DOHH2 (cell line): ENCODE data around the gene MON2.

ENCODE experiments used
- H3F3A ChIP-seq: fragments of 200-600 bp; sonication (generic), shearing (Covaris generic); 2 replicates; pipeline ENCODE4 v1.6.0; 2016; ENCODE audit warnings: antibody characterized with exemption, mild to moderate bottlenecking; ENCODE audit not compliant: control insufficient read depth, insufficient read depth
- H3K27ac ChIP-seq: fragments of 200-600 bp; sonication (generic); 2 replicates; pipeline ENCODE4 v1.5.1; 2014; ENCODE audit warnings: low read depth, mild to moderate bottlenecking, low read length, moderate library complexity
- H3K27me3 ChIP-seq: fragments of 200-600 bp; sonication (generic); 2 replicates; pipeline ENCODE4 v1.6.1; 2014; ENCODE audit warnings: mild to moderate bottlenecking, low read length, mixed read lengths; ENCODE audit not compliant: control insufficient read depth
- H3K36me3 ChIP-seq: fragments of 200-600 bp; sonication (generic); 2 replicates; pipeline ENCODE4 v1.6.1; 2014; ENCODE audit warnings: mild to moderate bottlenecking, low read length, moderate library complexity, mixed read lengths; ENCODE audit not compliant: control insufficient read depth
- H3K4me1 ChIP-seq: fragments of 200-600 bp; sonication (generic); 2 replicates; pipeline ENCODE4 v1.6.1; 2014; ENCODE audit warnings: mild to moderate bottlenecking, low read length, mixed read lengths; ENCODE audit not compliant: control insufficient read depth
- H3K4me2 ChIP-seq: fragments of 200-600 bp; sonication (generic); 2 replicates; pipeline ENCODE4 v1.6.0; 2014; ENCODE audit warnings: mild to moderate bottlenecking, low read length, moderate library complexity
- H3K4me3 ChIP-seq: fragments of 200-600 bp; sonication (generic); 2 replicates; pipeline ENCODE4 v1.5.1; 2014; ENCODE audit warnings: mild to moderate bottlenecking, low read length, mixed read lengths
- H3K79me2 ChIP-seq: fragments of 200-600 bp; sonication (generic); 2 replicates; pipeline ENCODE4 v1.6.1; 2014; ENCODE audit warnings: mild to moderate bottlenecking, low read length, mixed read lengths; ENCODE audit not compliant: control insufficient read depth
- H3K9me2 ChIP-seq: fragments of 200-600 bp; sonication (generic); replicated peaks from 2 replicates; pipeline ENCODE4 v1.6.1; 2014; ENCODE audit warnings: mild to moderate bottlenecking, low read length, mixed read lengths; ENCODE audit not compliant: control insufficient read depth
- H3K9me3 ChIP-seq: fragments of 200-600 bp; sonication (generic); 2 replicates; pipeline ENCODE4 v1.6.1; 2014; ENCODE audit warnings: antibody characterized with exemption, low read length, mixed read lengths; ENCODE audit not compliant: control insufficient read depth, insufficient read depth
- H4K20me1 ChIP-seq: fragments of 200-600 bp; sonication (generic); 2 replicates; pipeline ENCODE4 v1.6.0; 2014; ENCODE audit warnings: low read depth, mild to moderate bottlenecking, antibody characterized with exemption, low read length, moderate library complexity; ENCODE audit not compliant: control insufficient read depth, insufficient read depth
- CTCF ChIP-seq: fragments of 200-600 bp; sonication (generic); IDR thresholded peaks from one replicate; pipeline ENCODE4 v1.5.1; 2014; ENCODE audit warnings: antibody characterized with exemption, mild to moderate bottlenecking, low read depth, low read length; ENCODE audit not compliant: poor library complexity, severe bottlenecking
- EZH2phosphoT487 ChIP-seq: fragments of 200-600 bp; sonication (generic); IDR thresholded peaks from 2 replicates; pipeline ENCODE4 v1.6.1; 2017; ENCODE audit warnings: borderline replicate concordance, mild to moderate bottlenecking, antibody characterized with exemption, low read length, moderate library complexity, mixed read lengths

MON2 gene

GRCh38 chr12:62517887-62518286 is 51.3 kb downstream of the MON2 start:
- no peak overlapping the region for H3K4me2 ChIP-seq
- TF ChIP-seq EZH2phosphoT487: no peak
- TF ChIP-seq CTCF: no peak
- no peaks in the 10 kb centered on the region for H3K79me2 ChIP-seq
- H3K27ac ChIP-seq: no peak overlapping the region
- H3K9me3 ChIP-seq: 0 out of 2 replicates have a peak, but pooled peaks cover 2% of the 10 kb centered on the region
- no peaks in the 10 kb centered on the region for H3K4me1 ChIP-seq
- no peaks in the 10 kb centered on the region for H3F3A ChIP-seq
- H3K36me3 ChIP-seq: peaks cover 18% of the 10 kb centered on the region
- no peaks in the 10 kb centered on the region for H3K9me2 ChIP-seq
- no peaks in the 10 kb centered on the region for H3K27me3 ChIP-seq
- H4K20me1 ChIP-seq: no peaks in the 10 kb centered on the region
- H3K4me3 ChIP-seq: no peak overlapping the region

GRCh38 chr12:62519043-62519442 is 52.4 kb downstream of the MON2 start:
- H3K9me2 ChIP-seq: no peaks in the 10 kb centered on the region
- no peaks in the 10 kb centered on the region for H3K9me3 ChIP-seq
- no peaks in the 10 kb centered on the region for H3K79me2 ChIP-seq
- no peaks in the 10 kb centered on the region for H3K27me3 ChIP-seq
- TF ChIP-seq EZH2phosphoT487 (no peak), CTCF (no peak)
- H3K36me3 ChIP-seq: peaks cover 16% of the 10 kb centered on the region
- no peak overlapping the region for H3K4me2 ChIP-seq
- no peak overlapping the region for H3K4me3 ChIP-seq
- no peaks in the 10 kb centered on the region for H4K20me1 ChIP-seq
- no peaks in the 10 kb centered on the region for H3K4me1 ChIP-seq
- no peaks in the 10 kb centered on the region for H3F3A ChIP-seq
- H3K27ac ChIP-seq: no peak overlapping the region

GRCh38 chr12:62520361-62520760 is 53.7 kb downstream of the MON2 start:
- no peak overlapping the region for H3K4me2 ChIP-seq
- no peaks in the 10 kb centered on the region for H3F3A ChIP-seq
- H3K4me1 ChIP-seq: no peaks in the 10 kb centered on the region
- H3K9me2 ChIP-seq: no peaks in the 10 kb centered on the region
- H3K27me3 ChIP-seq: no peaks in the 10 kb centered on the region
- peaks cover 20% of the 10 kb centered on the region for H3K36me3 ChIP-seq
- no peak for TF ChIP-seq CTCF
- TF ChIP-seq EZH2phosphoT487: no peak
- no peaks in the 10 kb centered on the region for H4K20me1 ChIP-seq
- H3K9me3 ChIP-seq: no peaks in the 10 kb centered on the region
- no peaks in the 10 kb centered on the region for H3K79me2 ChIP-seq
- no peak overlapping the region for H3K4me3 ChIP-seq
- H3K27ac ChIP-seq: no peak overlapping the region

- TF ChIP-seq EZH2phosphoT487 (no peak), CTCF (no peak)
- no peaks in the 10 kb centered on the region for H3K9me3 ChIP-seq
- H3K36me3 ChIP-seq: peaks cover 22% of the 10 kb centered on the region
- no peaks in the 10 kb centered on the region for H4K20me1 ChIP-seq
- H3K27me3 ChIP-seq: no peaks in the 10 kb centered on the region
- H3K4me2 ChIP-seq: no peak overlapping the region
- H3K79me2 ChIP-seq: no peaks in the 10 kb centered on the region
- no peak overlapping the region for H3K4me3 ChIP-seq
- H3K27ac ChIP-seq: no peak overlapping the region
- no peaks in the 10 kb centered on the region for H3K9me2 ChIP-seq
- H3K4me1 ChIP-seq: no peaks in the 10 kb centered on the region
- H3F3A ChIP-seq: no peaks in the 10 kb centered on the region
Observed at GRCh38 chr12:62522984-62523383, 56.4 kb downstream of the MON2 start.
